Activated naive CD8-positive, alpha-beta T cell treated with anti-CD3 and anti-CD28 coated beads, Interleukin-2, amount 10 ng/mL, durations not matched to agents 7 days and 5 days (primary cell): ENCODE results near the gene NDUFA8. TPM values are rescaled to one million over a fixed set of nuclear protein-coding genes. Genes with fewer than 3 reads are reported as not detected.

Experiments used
- ATAC-seq: fragments of 150-1000 bp; cut with Tn5 transposase; one replicate; pipeline ENCODE4 v1.10.0; 2021; ENCODE audit warnings: low read depth, moderate library complexity
- POLR2A ChIA-PET: fragments of 350-600 bp; sonication (Branson Sonifier 250); formaldehyde crosslinking; loops from one replicate; lab custom pipeline; 2021; ENCODE audit warnings: antibody characterized with exemption; lab: Charles Lee
- DNase-seq: peaks from one replicate; pipeline ENCODE4 v3.0.0; 2021
- H3K27ac Mint-ChIP-seq: one replicate; pipeline ENCODE4 v1.8.0; 2022; ENCODE audit warnings: mild to moderate bottlenecking, mixed read lengths
- H3K27me3 Mint-ChIP-seq: one replicate; pipeline ENCODE4 v1.8.0; 2022; ENCODE audit warnings: mild to moderate bottlenecking, moderate library complexity, mixed read lengths
- H3K36me3 Mint-ChIP-seq: one replicate; pipeline ENCODE4 v1.8.0; 2021; ENCODE audit warnings: mild to moderate bottlenecking, mixed read lengths
- H3K4me1 Mint-ChIP-seq: one replicate; pipeline ENCODE4 v1.8.0; 2021; ENCODE audit warnings: mixed read lengths
- H3K4me3 Mint-ChIP-seq: one replicate; pipeline ENCODE4 v1.8.0; 2022; ENCODE audit warnings: mild to moderate bottlenecking, moderate library complexity, mixed read lengths
- H3K9me3 Mint-ChIP-seq: one replicate; pipeline ENCODE4 v1.8.0; 2021; ENCODE audit warnings: mixed read lengths
- total RNA-seq, 2 experiments: library from RNA; stranded (reverse); gene quantifications; one replicate each; pipeline ENCODE4 v1.2.3, GENCODE V29; 2021

NDUFA8 gene
- total RNA-seq, 2 experiments from 2014 or later: 32.5 to 36.7 TPM

GRCh38 chr9:122140368-122141193, 19.0 kb downstream of the NDUFA8 start:
- Mint-ChIP-seq H3K4me3 (no peak overlapping the region), H3K4me1 (no peaks in the 10 kb centered on the region), H3K9me3 (no peaks in the 10 kb centered on the region), H3K27me3 (no peaks in the 10 kb centered on the region), H3K36me3 (peaks cover 15% of the 10 kb centered on the region), H3K27ac (no peak overlapping the region)
- DNase-seq: no peak
- POLR2A ChIA-PET: no interaction called here
- ATAC-seq: no peak

GRCh38 chr9:122138560-122139268, 20.9 kb downstream of the NDUFA8 start:
- DNase-seq: no peak

GRCh38 chr9:122135529-122135859, 24.1 kb downstream of the NDUFA8 start:
- Mint-ChIP-seq H3K36me3 (no peaks in the 10 kb centered on the region), H3K9me3 (no peaks in the 10 kb centered on the region), H3K27me3 (peaks cover 6% of the 10 kb centered on the region), H3K4me3 (no peak overlapping the region), H3K4me1 (no peaks in the 10 kb centered on the region), H3K27ac (no peak overlapping the region)
- no peak for DNase-seq
- ATAC-seq: no peak
- POLR2A ChIA-PET: no interaction called here

More at GRCh38 chr9:122138560-122139268, 20.9 kb downstream of the NDUFA8 start:
- Mint-ChIP-seq H3K9me3 (no peaks in the 10 kb centered on the region), H3K4me1 (no peaks in the 10 kb centered on the region), H3K4me3 (no peak overlapping the region), H3K27ac (no peak overlapping the region), H3K36me3 (peaks cover 8% of the 10 kb centered on the region), H3K27me3 (no peaks in the 10 kb centered on the region)
- POLR2A ChIA-PET: no interaction called here
- ATAC-seq: no peak

GRCh38 chr9:122134822-122135528, 24.6 kb downstream of the NDUFA8 start:
- Mint-ChIP-seq H3K36me3 (no peaks in the 10 kb centered on the region), H3K4me1 (no peaks in the 10 kb centered on the region), H3K27me3 (peaks cover 6% of the 10 kb centered on the region), H3K9me3 (no peaks in the 10 kb centered on the region), H3K4me3 (no peak overlapping the region), H3K27ac (no peak overlapping the region)
- DNase-seq: no peak
- no peak for ATAC-seq
- POLR2A ChIA-PET: no interaction called here

- Mint-ChIP-seq H3K4me3 (no peak overlapping the region), H3K27me3 (peaks cover 9% of the 10 kb centered on the region), H3K4me1 (peaks cover 2% of the 10 kb centered on the region), H3K9me3 (no peaks in the 10 kb centered on the region), H3K36me3 (no peaks in the 10 kb centered on the region), H3K27ac (no peak overlapping the region)
- ATAC-seq (no peak), DNase-seq (no peak)
- POLR2A ChIA-PET: no interaction called here
These were observed 25.5 kb downstream of the NDUFA8 start for GRCh38 chr9:122133984-122134535.

GRCh38 chr9:122133263-122133983, 26.2 kb downstream of the NDUFA8 start:
- Mint-ChIP-seq H3K27ac (no peak overlapping the region), H3K27me3 (peaks cover 9% of the 10 kb centered on the region), H3K36me3 (no peaks in the 10 kb centered on the region), H3K4me1 (peaks cover 2% of the 10 kb centered on the region), H3K9me3 (no peaks in the 10 kb centered on the region), H3K4me3 (no peak overlapping the region)
- DNase-seq (no peak), ATAC-seq (no peak)
- POLR2A ChIA-PET: interaction anchor here (0.9 kb wide), 1 partner anchor 214 kb away, joined by 4 read pairs; no protein-coding TSS in a partner anchor

GRCh38 chr9:122132539-122132938, 27.0 kb downstream of the NDUFA8 start:
- Mint-ChIP-seq H3K4me3 (no peak overlapping the region), H3K27ac (no peak overlapping the region), H3K27me3 (peaks cover 9% of the 10 kb centered on the region), H3K36me3 (no peaks in the 10 kb centered on the region), H3K9me3 (no peaks in the 10 kb centered on the region), H3K4me1 (peaks cover 5% of the 10 kb centered on the region)
- POLR2A ChIA-PET: interaction anchor here (0.9 kb wide), 1 partner anchor 215 kb away, joined by 4 read pairs; no protein-coding TSS in a partner anchor
- ATAC-seq: no peak
- no peak for DNase-seq

- H3K36me3 Mint-ChIP-seq: no peaks in the 10 kb centered on the region
- H3K27me3 Mint-ChIP-seq: peaks cover 15% of the 10 kb centered on the region
- no peaks in the 10 kb centered on the region for H3K9me3 Mint-ChIP-seq
- POLR2A ChIA-PET: interaction anchor here (1.2 kb wide), 1 partner anchor 15 kb away, joined by 3 read pairs; no protein-coding TSS in a partner anchor
- ATAC-seq (no peak), DNase-seq (no peak)
- H3K4me3 Mint-ChIP-seq: no peak overlapping the region
- H3K27ac Mint-ChIP-seq: no peak overlapping the region
- H3K4me1 Mint-ChIP-seq: peaks cover 10% of the 10 kb centered on the region
These were observed 28.1 kb downstream of the NDUFA8 start for GRCh38 chr9:122131401-122132001.

GRCh38 chr9:122130837-122131236, 28.7 kb downstream of the NDUFA8 start:
- Mint-ChIP-seq H3K4me1 (peaks cover 15% of the 10 kb centered on the region), H3K4me3 (no peak overlapping the region), H3K36me3 (no peaks in the 10 kb centered on the region)

GRCh38 chr9:122129969-122130368, 29.6 kb downstream of the NDUFA8 start:
- H3K36me3 Mint-ChIP-seq: no peaks in the 10 kb centered on the region
- POLR2A ChIA-PET: interaction anchor here (1.1 kb wide), 1 partner anchor 135 kb away, joined by 3 read pairs; the partner anchor contains the start of genes MRRF and RBM18
- peaks cover 29% of the 10 kb centered on the region for H3K27me3 Mint-ChIP-seq
- DNase-seq (no peak), ATAC-seq (no peak)
- H3K4me3 Mint-ChIP-seq: no peak overlapping the region
- H3K27ac Mint-ChIP-seq: no peak overlapping the region
- H3K4me1 Mint-ChIP-seq: peaks cover 19% of the 10 kb centered on the region
- H3K9me3 Mint-ChIP-seq: no peaks in the 10 kb centered on the region

More at GRCh38 chr9:122130837-122131236, 28.7 kb downstream of the NDUFA8 start:
- DNase-seq (no peak), ATAC-seq (no peak)
- H3K27ac Mint-ChIP-seq: no peak overlapping the region
- H3K9me3 Mint-ChIP-seq: no peaks in the 10 kb centered on the region
- POLR2A ChIA-PET: interaction anchor here (1.2 kb wide), 1 partner anchor 15 kb away, joined by 3 read pairs; no protein-coding TSS in a partner anchor
- H3K27me3 Mint-ChIP-seq: peaks cover 22% of the 10 kb centered on the region

GRCh38 chr9:122128969-122129343, 30.6 kb downstream of the NDUFA8 start:
- no peak for ATAC-seq
- POLR2A ChIA-PET: interaction anchor here (1.1 kb wide), 1 partner anchor 136 kb away, joined by 3 read pairs; the partner anchor contains the start of genes MRRF and RBM18
- no peak overlapping the region for H3K27ac Mint-ChIP-seq

More at GRCh38 chr9:122128969-122129343, 30.6 kb downstream of the NDUFA8 start:
- Mint-ChIP-seq H3K27me3 (peaks cover 30% of the 10 kb centered on the region), H3K4me3 (no peak overlapping the region), H3K9me3 (no peaks in the 10 kb centered on the region), H3K4me1 (peaks cover 19% of the 10 kb centered on the region), H3K36me3 (no peaks in the 10 kb centered on the region)
- DNase-seq: no peak
